Stimulated activated CD4-positive, alpha-beta T cell treated with anti-CD3 and anti-CD28 coated beads, Interleukin-1b, Interleukin-23, amount 100 ng/mL, for 24 hours (primary cell): ENCODE data around the gene DCLK2.
"Not testable (repeated sequence)": the region's sequence is repeated elsewhere in the genome, so short reads cannot be mapped to it uniquely, and the experiment has no call there.

Experiments used
- DNase-seq, 4 experiments: peaks; one replicate each; pipeline ENCODE4 v3.0.0-alpha.2; 2020; ENCODE audit warnings: low read depth in 4 of 4, low spot score in 1 of 4

The DCLK2 gene

GRCh38 chr4:150149381-150149780, 71.1 kb downstream of the DCLK2 start:
- no peak for DNase-seq

- no peak for DNase-seq
Measured at GRCh38 chr4:150150629-150151062, 72.4 kb downstream of the DCLK2 start.

- DNase-seq, result no peak
Measured at GRCh38 chr4:150152766-150153165, 74.5 kb downstream of the DCLK2 start.

GRCh38 chr4:150155391-150155790, 77.1 kb downstream of the DCLK2 start:
- no peak for DNase-seq

GRCh38 chr4:150156543-150156942, 78.3 kb downstream of the DCLK2 start:
- no peak for DNase-seq

- DNase-seq, result no peak
Measured at GRCh38 chr4:150158041-150158440, 79.8 kb downstream of the DCLK2 start.

GRCh38 chr4:150160473-150160872, 82.2 kb downstream of the DCLK2 start:
- DNase-seq, result no peak

GRCh38 chr4:150161109-150161508, 82.9 kb downstream of the DCLK2 start:
- DNase-seq, result no peak

GRCh38 chr4:150162020-150162419, 83.8 kb downstream of the DCLK2 start:
- DNase-seq, result not testable (repeated sequence)

GRCh38 chr4:150164055-150164454, 85.8 kb downstream of the DCLK2 start:
- DNase-seq, result no peak

- DNase-seq, result no peak
Measured at GRCh38 chr4:150164956-150165629, 86.8 kb downstream of the DCLK2 start.

- DNase-seq, result no peak
Measured at GRCh38 chr4:150167054-150167453, 88.8 kb downstream of the DCLK2 start.

GRCh38 chr4:150173432-150173861, 95.2 kb downstream of the DCLK2 start:
- no peak for DNase-seq

GRCh38 chr4:150173982-150174398, 95.7 kb downstream of the DCLK2 start:
- DNase-seq, result no peak

GRCh38 chr4:150176547-150176946, 98.3 kb downstream of the DCLK2 start:
- DNase-seq, result no peak

- no peak for DNase-seq
Measured at GRCh38 chr4:150178161-150178560, 99.9 kb downstream of the DCLK2 start.

GRCh38 chr4:150181536-150181935, 103.3 kb downstream of the DCLK2 start:
- DNase-seq, result no peak

- DNase-seq, result no peak
Measured at GRCh38 chr4:150182794-150183193, 104.5 kb downstream of the DCLK2 start.

- not testable (repeated sequence) for DNase-seq
Measured at GRCh38 chr4:150185033-150185432, 106.8 kb downstream of the DCLK2 start.

- no peak for DNase-seq
Measured at GRCh38 chr4:150192986-150193385, 114.7 kb downstream of the DCLK2 start.

GRCh38 chr4:150197256-150197655, 119.0 kb downstream of the DCLK2 start:
- DNase-seq, result not testable (repeated sequence)

GRCh38 chr4:150199056-150199455, 120.8 kb downstream of the DCLK2 start:
- DNase-seq, result no peak

- DNase-seq, result no peak
Measured at GRCh38 chr4:150205016-150205415, 126.8 kb downstream of the DCLK2 start.
